8988T (cell line): ENCODE data around the gene CBLB.
"Not testable (repeated sequence)": the region's sequence is repeated elsewhere in the genome, so short reads cannot be mapped to it uniquely, and the experiment has no call there.

Source experiments
- DNase-seq: peaks from one replicate; pipeline ENCODE4 v3.0.0; 2011

CBLB gene

DNA sequence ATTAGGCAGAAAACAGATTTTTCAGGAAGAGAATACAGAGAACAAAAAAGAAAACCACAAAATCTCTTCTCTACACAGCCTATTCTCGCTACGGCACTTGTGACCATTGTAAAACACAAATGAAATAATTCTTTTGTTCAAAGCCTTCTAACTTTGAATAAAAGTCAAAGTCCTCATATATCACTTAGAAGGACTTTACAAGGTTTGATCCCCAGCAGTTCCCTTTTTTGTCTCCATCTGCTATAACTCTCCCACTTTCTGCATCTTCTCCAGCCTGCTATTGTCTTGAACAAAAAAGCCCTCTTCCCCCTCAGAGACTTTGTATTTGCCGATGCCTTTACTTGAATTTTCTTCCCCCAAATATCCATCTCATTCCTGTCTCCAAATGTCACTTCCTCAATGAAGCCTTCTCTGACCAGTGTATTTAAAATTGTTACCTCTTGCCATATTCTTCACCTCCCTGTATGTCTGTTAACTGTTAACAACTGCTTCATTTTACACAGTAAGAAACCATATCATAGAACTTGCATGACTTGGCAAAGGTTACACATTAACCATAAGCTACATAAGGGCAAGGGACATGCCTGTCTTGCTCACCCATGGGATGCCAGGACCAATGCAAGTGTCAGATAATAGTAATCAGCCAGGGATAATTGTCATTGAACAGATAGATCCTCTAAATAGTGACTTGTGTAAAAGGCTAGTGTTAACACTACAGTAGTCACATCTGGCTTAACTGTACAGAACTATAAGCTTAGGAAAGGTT is 122.4 kb downstream of the CBLB start:
- DNase-seq = no peak

DNA sequence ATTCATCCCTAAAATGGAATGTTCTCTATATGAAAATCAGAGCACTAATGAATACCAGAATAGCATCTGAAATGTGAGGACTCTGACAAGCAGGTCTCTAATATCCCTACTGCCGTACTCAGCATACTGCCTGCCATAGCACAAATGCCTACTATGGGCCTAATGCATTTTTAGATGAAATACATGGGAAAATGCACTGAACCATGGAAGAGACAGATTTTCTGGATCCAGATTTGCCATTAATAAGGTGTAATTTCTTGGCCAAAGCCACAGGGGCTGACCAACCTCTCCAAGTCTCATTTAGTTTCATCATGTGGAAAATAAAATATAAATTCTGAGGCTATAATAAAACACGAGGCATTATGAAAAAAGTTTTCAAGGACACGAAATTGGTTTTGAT is 123.8 kb downstream of the CBLB start:
- DNase-seq = no peak

DNA sequence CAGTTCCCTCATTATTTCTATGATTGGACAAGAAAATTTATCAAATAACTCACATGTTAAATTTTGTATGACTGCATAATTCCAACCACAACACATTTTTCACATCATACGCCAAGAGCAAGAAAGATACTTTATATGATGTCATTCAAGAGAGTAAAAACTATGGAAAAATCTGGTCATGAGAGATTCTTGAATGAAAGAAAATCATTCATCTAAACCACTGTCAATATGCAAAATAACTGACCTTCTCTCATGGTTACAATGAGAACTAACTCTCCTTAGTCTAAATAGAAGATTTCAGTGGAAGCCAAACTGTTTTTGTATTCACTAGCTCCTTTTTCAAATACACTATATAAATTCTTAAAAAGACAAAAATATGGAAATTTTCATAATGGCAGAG is 124.6 kb downstream of the CBLB start:
- DNase-seq = no peak

DNA sequence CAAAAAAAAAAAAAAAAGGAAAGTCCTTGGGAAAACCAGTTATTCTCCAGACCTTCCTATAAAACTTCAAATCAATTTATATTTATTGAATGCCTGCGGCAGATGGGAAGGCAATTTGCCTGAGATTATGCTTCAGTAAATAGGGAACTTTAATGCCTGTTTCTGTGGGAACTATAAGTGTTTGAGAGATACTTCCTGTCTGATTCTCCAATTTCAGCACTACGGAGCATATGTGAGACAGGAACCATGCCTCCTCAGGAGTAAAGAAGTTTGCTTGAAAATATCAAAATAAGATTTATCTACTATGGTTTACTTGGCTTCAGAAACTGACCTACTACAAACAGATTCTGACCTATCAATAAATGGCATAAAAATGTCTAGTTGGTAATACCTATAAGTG is 135.5 kb downstream of the CBLB start:
- no peak for DNase-seq

DNA sequence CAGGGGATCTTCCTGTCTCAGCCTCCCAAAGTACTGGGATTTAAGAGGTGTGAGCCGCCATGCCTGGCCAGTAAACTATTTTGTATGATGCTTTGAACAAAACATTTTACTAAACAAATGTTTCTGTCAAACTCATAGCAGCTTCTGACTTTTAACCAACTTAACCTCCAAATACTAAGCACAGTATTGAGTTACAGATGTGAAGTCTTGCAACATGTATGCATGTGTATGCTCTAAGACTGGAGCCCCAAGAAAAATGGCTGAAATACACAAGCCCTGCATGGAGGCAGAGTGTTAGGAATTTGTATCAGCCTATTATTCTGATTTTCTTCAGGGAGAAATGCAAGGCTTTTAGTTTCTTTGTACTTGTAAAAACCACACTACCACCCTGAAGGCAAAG is 137.1 kb downstream of the CBLB start:
- no peak for DNase-seq

DNA sequence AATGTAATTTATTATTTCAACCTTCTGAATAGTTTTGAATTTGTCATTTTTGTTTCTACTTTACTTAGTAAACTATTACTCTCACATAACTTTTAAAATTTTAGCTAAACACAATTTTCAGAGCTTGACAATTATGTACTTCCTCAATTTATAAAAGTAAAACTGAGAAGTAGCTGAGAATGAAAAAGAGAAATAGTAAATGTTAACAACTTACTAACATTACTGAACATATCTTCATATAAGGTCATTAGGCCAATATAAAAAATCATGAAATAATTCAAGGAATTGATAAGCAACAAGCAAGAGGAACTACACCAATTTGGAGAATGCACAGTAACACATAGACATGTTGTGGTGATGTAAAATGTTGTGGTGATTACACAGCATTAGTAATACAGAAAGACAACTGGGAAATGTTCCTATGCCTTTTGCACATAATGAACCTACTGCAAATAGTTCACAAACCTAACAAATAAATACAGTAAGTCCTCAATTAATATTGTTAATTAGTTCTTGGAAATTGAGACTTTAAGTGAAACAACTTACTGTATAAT is 137.9 kb downstream of the CBLB start:
- no peak for DNase-seq

DNA sequence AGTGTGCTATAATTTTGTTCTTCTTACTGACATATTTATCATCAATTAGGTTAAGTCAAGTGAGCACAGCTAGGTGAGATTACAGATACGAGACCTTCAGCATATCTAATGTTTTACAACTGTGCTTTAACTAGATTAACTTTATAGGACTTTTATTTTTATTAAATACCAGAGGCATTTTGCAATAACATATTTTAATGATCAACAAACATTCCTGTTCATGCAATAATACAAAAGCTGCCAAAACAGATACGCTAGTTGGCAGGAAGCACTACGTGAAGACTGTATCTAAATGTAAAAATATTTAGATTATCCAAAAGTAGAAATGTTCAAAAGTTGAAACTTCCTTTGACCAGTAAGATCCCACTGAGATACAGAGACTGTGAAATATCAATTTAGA is 139.1 kb downstream of the CBLB start:
- DNase-seq = no peak

DNA sequence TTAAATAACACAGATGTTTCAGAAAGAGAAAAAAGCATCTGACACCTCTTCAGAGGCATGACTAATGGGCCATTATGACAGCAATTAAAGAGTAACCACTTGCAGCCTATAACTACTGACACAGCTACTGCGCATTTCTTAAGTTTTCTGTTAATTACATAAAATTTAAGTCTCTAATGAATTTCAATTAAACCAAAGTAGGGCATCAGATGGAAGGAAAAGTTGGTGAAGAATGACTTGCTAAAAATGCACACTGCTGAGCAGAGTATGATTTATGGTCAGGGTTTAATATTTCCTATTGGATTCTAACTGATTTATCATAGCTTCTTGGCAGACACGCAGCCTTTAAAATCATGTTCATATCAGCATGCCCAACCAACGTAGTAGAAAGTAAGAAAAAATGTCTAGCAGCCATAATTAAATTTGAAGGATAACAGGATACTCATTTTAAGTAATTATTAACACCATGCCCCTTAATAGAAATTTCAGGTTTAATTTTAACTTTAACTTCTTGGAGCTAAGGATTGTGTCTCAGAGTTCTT is 140.0 kb downstream of the CBLB start:
- DNase-seq = no peak

DNA sequence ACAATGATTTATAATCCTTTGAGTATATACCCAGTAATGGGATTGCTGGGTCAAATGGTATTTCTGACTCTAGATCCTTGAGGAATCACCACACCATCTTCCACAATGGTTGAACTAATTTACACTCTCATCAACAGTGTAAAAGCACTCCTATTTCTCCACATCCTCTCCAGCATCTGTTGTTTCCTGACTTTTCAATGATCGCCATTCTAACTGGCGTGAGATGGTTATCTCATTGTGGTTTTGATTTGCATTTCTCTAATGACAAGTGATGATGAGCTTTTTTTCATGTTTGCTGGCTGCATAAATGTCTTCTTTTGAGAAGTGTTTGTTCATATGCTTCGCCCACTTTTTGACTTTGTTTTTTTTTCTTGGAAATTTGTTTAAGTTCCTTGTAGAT is 141.8 kb downstream of the CBLB start:
- not testable (repeated sequence) for DNase-seq

DNA sequence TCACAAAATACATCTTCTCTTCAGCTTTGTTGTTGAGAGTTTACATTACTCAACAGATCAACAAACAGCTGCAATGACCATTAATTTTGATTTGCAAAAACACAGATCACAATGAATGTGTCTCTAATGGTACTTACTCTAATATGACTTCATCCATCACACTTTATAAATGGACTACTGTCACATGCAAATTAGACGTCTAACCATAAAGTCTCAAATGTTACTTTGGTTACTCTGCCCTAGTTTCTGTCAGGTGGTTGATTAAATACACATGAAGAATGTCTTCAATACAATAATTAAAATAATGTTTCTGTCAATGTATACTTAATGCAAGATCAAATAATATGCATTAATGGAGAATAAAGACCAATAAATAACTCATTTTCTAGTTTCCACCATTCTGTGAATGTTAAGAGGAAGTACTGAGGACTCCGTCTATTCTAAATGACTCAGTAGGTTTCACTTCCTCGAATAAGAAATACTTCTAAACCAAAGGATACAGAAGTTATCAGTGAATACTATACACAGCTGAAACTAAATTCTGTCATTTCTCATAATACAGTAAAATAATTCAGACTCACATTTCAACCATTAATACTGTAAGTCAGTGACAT is 145.8 kb downstream of the CBLB start:
- no peak for DNase-seq

DNA sequence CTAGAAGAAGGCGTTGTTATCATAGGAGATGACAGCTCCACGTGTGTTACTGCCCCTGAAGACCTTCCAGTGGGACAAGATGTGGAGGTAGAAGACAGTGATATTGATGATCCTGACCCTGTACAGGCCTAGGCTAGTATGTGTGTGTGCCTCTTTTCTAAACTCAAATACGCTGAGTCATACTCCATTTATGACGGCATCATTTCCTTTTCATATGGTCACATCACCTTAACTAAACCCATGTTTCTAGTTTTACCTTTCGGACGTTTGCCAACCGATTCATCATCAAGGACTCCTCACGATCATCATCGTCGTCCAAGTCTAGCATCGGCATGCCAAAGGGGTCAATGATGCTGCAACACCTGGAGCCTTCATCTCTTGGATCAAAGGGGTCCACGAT is 149.0 kb downstream of the CBLB start:
- no peak for DNase-seq

DNA sequence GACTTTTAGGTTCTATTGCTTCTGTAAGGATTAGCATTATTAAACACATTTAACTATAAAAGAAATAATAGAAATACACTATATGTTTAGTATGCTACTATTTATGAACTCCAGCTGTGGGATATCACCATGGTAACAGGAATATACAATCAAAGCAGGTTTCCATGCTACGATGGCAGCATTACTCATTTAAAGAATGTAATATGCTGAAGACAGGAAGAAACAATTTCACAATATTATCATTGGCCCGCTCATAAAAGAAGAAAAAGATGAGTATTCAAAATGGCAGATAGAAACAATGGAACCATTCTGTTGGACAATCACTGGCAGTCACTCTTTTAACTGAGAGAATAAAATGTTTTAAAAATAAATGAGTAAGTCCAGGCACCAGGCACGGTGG is 153.4 kb downstream of the CBLB start:
- no peak for DNase-seq

DNA sequence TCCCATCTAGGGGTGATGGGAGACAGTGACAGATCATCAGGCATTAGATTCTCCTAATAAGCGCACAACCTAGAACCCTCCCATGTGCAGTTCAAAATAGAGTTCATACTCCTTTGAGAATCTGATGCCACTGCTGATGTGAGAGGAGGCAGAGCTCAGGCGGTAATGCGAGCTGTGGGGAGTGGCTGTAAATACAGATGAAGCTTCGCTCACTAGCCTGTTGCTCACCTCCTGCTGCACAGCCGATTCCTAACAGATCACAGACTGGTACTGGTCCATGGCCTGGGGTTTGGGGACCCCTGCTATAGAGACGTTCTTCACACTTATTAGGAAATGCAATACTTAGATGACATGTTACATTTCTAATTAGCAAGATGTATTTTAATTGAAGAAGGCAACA is 154.4 kb downstream of the CBLB start:
- no peak for DNase-seq

DNA sequence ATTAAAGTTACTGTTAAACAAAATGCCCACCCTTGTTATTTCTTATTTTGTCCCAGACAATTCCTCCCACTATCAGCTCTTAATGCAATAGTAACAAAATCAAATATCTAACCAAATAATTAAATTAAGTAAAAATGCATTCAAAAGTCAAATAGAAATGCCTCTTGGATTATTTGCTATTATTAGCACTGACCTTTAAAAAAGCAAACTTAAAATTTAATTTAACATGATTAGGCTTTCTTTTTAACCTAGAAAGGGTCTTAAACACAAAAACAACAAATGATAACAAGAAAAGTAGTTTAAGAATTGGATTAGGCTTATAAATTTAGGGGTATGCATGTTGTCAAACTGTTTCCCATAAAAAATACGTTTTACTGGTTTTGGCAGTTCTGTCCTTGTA is 159.8 kb downstream of the CBLB start:
- DNase-seq = no peak

DNA sequence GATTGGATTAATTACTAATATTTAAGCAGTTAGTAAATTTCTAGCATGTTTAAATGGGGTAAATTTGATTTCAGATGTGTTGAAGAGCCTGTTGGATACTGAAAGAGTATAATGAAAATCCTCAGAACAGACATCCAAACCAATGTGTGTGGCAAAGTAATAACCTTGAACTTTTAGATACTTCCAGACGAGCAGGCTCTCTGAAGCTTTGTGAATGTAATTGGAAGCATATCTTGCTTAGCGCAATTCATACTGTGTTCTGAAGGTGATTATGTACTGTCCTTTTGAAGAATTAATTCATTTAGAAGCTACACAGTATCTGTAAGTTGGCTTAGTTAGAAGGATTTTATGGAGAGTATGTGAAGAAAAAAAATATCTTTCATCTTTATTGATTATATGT is 161.8 kb downstream of the CBLB start:
- DNase-seq = no peak

DNA sequence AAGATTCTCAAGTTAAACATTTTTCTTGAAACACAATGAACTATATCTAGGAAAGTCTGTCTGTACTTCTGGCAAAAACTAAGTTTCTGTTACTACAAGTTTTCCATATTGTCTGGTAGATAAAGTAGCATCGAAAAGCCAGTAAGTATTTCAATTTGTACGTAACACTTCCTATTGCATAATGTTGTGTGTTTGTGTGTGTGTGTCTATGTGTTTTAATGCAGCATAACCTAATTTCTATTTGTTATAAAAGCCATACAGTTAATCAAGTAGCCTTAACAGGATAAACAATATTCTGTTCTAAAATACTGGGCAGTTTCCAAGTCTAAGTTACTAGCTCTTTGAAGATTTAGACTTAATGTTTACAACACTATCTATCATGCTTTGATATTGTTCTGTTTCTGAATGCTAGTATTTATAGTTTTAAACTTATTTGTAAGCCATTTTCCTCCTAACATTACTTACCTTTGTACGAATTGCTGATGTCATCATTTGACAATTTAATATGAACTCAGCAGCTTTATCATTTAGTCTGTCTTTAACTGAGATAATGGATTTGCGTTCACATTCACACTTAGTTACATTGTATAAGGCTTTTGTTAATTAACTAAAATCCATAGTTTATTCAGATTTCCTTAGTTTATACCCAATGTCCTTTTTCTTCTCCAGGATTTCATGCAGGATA is 163.9 kb downstream of the CBLB start:
- no peak for DNase-seq

DNA sequence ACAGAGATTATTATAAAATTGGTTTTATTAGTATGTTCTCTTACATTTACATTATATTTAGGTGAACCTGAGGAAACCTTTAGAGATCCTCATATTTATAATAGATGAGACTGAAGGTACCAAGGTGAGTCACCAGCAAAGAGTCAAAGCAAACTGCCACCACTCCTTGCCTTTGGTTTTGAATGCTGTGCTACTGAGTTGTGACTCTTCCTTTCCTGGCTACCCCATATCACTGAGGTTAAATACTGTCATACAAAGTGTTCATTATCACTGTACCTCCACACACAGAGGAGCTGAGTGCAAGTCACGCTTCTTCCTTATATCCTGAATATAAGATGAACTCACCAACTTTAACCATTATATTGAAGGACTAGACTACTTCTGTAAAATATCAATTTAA is 168.2 kb downstream of the CBLB start:
- DNase-seq = no peak

DNA sequence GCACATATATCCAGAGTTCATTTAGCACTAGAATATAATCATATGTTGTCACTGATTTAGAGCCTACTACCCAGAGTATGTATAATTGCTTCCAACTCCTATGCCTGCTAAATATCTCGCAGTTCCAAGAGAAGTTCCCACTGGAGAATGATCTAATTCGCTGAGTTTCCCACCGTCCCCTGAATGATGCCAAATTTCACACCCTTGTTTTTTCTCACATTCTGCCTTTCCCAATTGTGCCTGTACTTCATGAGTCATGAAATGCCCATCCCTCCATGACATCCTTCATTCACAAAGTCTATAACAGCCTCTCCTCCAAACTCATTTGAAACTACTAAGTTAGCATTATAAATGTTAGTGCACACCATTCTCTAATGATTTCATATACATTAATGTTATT is 177.2 kb downstream of the CBLB start:
- DNase-seq = no peak

DNA sequence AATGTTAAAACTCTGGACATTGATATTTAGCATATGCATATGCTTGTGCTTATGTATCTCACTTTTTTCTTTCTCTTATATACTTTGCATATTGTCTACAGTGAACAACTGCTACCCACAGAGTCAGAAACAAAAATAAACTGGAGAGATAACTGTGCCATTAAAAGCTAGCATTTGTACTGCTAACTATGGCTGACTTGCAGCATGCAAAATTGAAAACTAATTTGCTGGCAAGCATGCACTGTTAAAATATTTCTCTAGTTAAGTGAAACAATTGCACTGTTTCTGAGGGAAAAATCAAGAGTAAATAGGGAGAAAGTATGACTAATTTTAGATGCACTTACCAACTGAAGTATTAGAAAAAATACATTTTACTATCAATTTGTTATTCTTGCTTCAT is 177.8 kb downstream of the CBLB start:
- no peak for DNase-seq

DNA sequence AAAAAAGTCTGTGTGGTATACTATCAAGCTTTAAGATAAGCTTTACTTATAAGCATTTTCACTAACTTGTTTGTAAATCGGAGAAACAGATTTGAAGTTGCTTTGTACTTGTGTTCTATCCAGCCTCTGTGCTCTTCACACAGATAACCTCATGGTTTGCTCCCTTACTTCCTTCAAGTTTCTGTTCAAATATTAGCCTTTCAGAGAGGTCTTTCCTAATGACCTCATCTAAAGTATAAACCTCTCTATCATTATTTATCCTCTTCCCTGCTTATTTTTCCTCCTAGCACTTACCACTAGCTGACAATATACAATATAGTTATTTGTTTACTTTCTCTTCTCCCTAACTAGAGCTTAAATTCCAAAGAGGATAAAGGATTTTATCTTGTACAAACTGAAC is 180.0 kb downstream of the CBLB start:
- DNase-seq = no peak

DNA sequence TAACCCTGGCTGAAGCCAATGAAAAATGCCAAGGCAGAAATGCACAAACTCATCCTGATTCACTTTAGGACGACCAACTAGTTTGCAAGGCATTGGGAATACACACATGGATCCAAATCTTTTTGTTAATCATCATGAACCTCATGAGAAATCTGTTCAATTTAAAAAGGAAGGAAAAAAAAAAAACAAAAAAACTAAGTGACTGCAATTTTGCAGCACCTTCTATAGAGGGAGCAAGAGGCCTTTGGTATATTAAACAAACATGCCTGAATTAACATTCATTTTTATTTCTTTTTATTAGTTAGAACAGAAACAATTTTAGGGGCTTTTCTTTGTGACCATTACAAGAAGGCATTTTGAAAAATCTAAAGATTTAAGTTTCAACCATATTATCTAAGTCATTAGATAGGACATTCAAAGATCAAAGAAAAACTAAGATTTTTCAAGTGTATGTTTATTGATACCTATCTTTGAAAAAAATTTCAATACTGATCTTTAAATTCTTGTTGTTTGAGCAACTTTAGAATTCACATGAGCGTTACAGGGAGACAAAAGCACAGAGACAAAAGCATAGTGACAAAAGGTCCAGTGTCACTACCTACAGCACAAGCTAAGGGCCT is 182.4 kb downstream of the CBLB start:
- no peak for DNase-seq

DNA sequence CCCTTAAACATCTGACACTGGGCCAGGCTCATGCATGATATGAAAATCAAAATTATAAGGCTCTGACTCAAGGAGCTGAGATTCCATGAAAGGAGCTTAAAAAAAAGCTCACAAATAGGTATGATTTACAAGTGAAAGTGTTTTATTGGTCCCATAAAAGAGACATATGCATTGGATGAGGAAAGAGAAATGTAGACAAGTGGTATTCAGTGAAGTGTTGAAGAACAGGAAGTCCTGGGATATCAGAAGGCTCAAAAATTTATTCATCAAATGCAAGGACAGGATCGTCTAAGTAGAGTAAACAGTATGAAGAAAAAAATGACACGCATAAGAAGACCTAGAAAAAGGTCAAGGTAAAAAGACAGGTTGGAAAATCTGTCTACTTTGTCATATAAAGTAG is 188.9 kb downstream of the CBLB start:
- no peak for DNase-seq

DNA sequence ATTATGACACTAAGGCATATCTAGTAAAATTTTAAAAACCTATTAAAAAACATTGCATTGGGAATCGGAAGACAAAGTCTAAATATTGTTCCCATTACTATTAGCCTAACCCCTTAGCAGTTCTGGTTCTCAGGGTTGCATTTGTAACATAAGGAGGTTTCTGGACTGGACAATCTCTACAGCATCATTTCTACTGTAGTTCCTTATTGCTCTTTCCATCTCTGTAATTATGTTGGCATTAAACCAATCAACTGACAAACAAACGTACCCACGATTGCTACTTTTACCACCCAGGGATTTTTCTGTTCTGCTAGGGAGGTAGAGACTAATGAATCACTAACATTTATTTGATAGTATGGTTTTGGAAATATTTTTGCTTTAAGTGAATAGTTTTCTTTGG is 190.8 kb downstream of the CBLB start:
- no peak for DNase-seq
